Activated naive CD8-positive, alpha-beta T cell (primary cell): ENCODE data around the gene KRT20.
A peak's percentile ranks its signal among the peaks of the same experiment; 100 is the strongest.

Source experiments
- H3K27ac Mint-ChIP-seq: one replicate; pipeline ENCODE4 v1.8.0; 2021; ENCODE audit warnings: mixed read lengths
- H3K27me3 Mint-ChIP-seq: one replicate; pipeline ENCODE4 v1.8.0; 2021; ENCODE audit warnings: mixed read lengths
- H3K36me3 Mint-ChIP-seq: one replicate; pipeline ENCODE4 v1.8.0; 2021; ENCODE audit warnings: mixed read lengths
- H3K4me1 Mint-ChIP-seq: one replicate; pipeline ENCODE4 v1.8.0; 2021; ENCODE audit warnings: low read depth, mixed read lengths
- H3K4me3 Mint-ChIP-seq: one replicate; pipeline ENCODE4 v1.8.0; 2021; ENCODE audit warnings: mild to moderate bottlenecking, mixed read lengths
- H3K9me3 Mint-ChIP-seq: one replicate; pipeline ENCODE4 v1.8.0; 2021; ENCODE audit warnings: low read depth, mixed read lengths

Gene KRT20

GRCh38 chr17:40848583-40849235, 36.3 kb downstream of the KRT20 start:
- H3K36me3 Mint-ChIP-seq: no peaks in the 10 kb centered on the region
- no peaks in the 10 kb centered on the region for H3K9me3 Mint-ChIP-seq
- H3K27ac Mint-ChIP-seq: no peak overlapping the region
- peaks cover 26% of the 10 kb centered on the region for H3K27me3 Mint-ChIP-seq
- no peak overlapping the region for H3K4me3 Mint-ChIP-seq
- H3K4me1 Mint-ChIP-seq: no peaks in the 10 kb centered on the region

DNA sequence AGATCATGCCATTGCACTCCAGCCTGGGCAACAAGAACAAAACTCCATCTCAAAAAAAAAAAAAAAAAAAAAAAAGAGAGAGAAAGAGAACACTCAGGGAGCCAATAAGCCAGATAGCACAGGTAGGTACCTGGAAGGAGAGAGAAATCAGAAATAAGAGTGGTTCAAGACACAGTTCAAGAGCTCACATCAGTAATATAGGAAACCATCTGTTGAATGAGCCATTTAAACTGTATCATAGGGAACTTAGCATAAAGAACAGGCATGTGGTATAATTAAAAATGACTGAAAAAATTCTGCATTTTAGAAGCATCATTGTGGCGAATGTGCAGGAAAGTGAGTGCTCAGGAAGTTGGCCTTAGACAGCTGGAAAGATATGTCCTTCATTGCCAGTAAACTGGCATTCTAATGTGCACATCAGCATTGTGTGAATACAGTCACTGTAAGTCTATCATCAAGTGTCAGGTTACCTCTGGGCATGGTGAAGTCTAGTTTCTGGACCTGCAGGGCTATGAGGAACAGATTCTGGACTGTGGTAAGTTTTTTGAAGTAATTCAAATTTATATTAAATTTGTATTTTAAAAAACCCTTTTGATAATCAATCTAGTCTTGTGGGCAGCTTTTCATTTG, 38.4 kb downstream of the KRT20 start:
- Mint-ChIP-seq H3K4me3 (no peak overlapping the region), H3K27ac (no peak overlapping the region), H3K9me3 (no peaks in the 10 kb centered on the region), H3K27me3 (peaks cover 22% of the 10 kb centered on the region), H3K4me1 (no peaks in the 10 kb centered on the region), H3K36me3 (no peaks in the 10 kb centered on the region)

DNA sequence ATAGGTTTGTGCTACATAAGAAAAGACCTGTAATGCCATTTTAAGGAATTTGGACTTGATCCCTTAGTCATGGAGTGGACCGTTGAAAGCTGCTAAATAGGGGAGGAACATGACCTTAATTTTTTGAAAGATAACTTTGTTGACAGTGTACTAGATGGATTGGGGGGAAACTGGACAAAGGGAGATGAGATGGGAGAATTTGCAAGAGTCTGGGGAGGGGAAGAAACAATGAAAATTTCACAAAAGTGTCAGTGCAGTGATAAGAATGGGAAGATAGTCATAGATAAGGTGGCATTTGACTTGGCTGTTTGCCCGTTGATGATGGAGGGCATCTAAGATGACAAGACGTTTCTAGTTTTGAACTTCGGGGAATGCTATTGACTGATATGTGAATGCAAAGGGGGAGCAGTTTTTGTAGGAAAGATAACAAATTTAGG, 40.4 kb downstream of the KRT20 start:
- Mint-ChIP-seq H3K27me3 (peaks cover 25% of the 10 kb centered on the region), H3K9me3 (no peaks in the 10 kb centered on the region), H3K4me3 (no peak overlapping the region), H3K36me3 (no peaks in the 10 kb centered on the region), H3K4me1 (no peaks in the 10 kb centered on the region), H3K27ac (no peak overlapping the region)

GRCh38 chr17:40843242-40843641, 41.8 kb downstream of the KRT20 start:
- Mint-ChIP-seq H3K4me1 (no peaks in the 10 kb centered on the region), H3K9me3 (no peaks in the 10 kb centered on the region), H3K4me3 (no peak overlapping the region), H3K27me3 (peaks cover 25% of the 10 kb centered on the region), H3K36me3 (no peaks in the 10 kb centered on the region), H3K27ac (no peak overlapping the region)

GRCh38 chr17:40841246-40841645, 43.8 kb downstream of the KRT20 start:
- peaks cover 24% of the 10 kb centered on the region for H3K27me3 Mint-ChIP-seq
- H3K27ac Mint-ChIP-seq: no peak overlapping the region

DNA sequence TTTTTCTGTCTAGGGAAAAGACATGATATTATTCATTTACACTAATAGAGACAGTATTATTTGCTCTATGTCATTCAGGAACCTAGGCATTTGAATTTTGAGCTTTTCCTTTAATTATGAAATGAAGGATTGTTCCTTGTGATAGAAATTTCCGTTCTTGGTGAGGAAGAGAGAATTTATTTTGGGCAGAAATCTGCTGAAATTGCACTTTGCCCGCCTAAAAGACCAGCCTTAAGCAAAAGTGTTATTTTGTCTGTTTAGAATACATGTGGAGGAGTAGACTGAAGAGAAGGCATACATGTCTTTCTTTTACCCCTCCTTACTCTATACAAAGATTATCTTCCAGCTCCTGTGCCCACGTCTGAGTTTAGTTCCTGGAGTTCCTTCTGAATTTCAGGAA, 45.8 kb downstream of the KRT20 start:
- no peaks in the 10 kb centered on the region for H3K36me3 Mint-ChIP-seq
- H3K9me3 Mint-ChIP-seq: no peaks in the 10 kb centered on the region
- no peak overlapping the region for H3K4me3 Mint-ChIP-seq
- peaks cover 9% of the 10 kb centered on the region for H3K27me3 Mint-ChIP-seq
- H3K4me1 Mint-ChIP-seq: no peaks in the 10 kb centered on the region
- no peak overlapping the region for H3K27ac Mint-ChIP-seq

More at GRCh38 chr17:40841246-40841645, 43.8 kb downstream of the KRT20 start:
- no peaks in the 10 kb centered on the region for H3K36me3 Mint-ChIP-seq
- no peak overlapping the region for H3K4me3 Mint-ChIP-seq
- H3K9me3 Mint-ChIP-seq: no peaks in the 10 kb centered on the region
- no peaks in the 10 kb centered on the region for H3K4me1 Mint-ChIP-seq

GRCh38 chr17:40836020-40836419, 49.0 kb downstream of the KRT20 start:
- peaks cover 2% of the 10 kb centered on the region for H3K27me3 Mint-ChIP-seq
- no peaks in the 10 kb centered on the region for H3K9me3 Mint-ChIP-seq
- H3K36me3 Mint-ChIP-seq: no peaks in the 10 kb centered on the region
- H3K27ac Mint-ChIP-seq: no peak overlapping the region
- H3K4me1 Mint-ChIP-seq: peaks cover 3% of the 10 kb centered on the region
- no peak overlapping the region for H3K4me3 Mint-ChIP-seq

DNA sequence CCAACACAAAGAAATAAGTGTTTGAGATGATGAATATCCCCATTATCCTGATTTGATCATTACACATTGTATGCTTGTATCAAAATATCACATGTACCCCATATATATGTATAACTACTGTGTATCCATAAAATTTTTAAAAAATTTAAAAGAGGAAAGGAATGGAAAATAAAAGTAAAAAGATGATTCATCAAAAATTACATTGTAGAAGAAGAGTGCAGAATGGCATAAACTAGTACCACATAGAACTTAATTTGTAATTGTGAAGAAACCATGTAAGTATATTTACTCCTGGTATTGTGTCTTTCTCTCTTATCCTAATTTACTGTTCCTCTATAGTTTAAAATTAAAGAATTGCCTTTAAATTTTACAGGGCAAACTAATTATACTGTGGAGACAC, 51.2 kb downstream of the KRT20 start:
- Mint-ChIP-seq H3K4me3 (no peak overlapping the region), H3K27me3 (no peaks in the 10 kb centered on the region), H3K36me3 (peaks cover 4% of the 10 kb centered on the region), H3K9me3 (no peaks in the 10 kb centered on the region), H3K4me1 (peaks cover 3% of the 10 kb centered on the region), H3K27ac (no peak overlapping the region)

DNA sequence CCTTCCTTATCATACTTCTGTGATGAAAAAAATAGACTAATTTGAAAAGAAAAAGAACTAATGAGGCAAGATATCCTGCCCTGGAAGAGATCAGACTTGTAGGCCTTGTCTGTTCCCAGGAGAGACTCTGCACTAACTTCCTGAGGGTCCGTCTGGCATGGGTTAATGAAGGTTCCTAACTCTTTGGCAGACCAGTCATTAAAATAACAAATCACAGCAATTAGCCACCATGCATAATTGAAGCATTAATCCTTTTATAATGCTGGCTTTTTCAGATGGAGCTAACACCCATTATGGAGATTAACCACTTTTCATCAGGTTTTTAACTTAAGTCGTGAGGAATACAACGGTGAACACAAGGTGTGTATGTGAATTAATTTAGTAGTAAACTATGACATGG, 52.2 kb downstream of the KRT20 start:
- no peak overlapping the region for H3K4me3 Mint-ChIP-seq
- peaks cover 7% of the 10 kb centered on the region for H3K36me3 Mint-ChIP-seq
- H3K27ac Mint-ChIP-seq: no peak overlapping the region
- H3K9me3 Mint-ChIP-seq: no peaks in the 10 kb centered on the region
- H3K27me3 Mint-ChIP-seq: no peaks in the 10 kb centered on the region
- peaks cover 10% of the 10 kb centered on the region for H3K4me1 Mint-ChIP-seq

GRCh38 chr17:40830085-40830776, 54.8 kb downstream of the KRT20 start:
- peaks cover 2% of the 10 kb centered on the region for H3K27me3 Mint-ChIP-seq

DNA sequence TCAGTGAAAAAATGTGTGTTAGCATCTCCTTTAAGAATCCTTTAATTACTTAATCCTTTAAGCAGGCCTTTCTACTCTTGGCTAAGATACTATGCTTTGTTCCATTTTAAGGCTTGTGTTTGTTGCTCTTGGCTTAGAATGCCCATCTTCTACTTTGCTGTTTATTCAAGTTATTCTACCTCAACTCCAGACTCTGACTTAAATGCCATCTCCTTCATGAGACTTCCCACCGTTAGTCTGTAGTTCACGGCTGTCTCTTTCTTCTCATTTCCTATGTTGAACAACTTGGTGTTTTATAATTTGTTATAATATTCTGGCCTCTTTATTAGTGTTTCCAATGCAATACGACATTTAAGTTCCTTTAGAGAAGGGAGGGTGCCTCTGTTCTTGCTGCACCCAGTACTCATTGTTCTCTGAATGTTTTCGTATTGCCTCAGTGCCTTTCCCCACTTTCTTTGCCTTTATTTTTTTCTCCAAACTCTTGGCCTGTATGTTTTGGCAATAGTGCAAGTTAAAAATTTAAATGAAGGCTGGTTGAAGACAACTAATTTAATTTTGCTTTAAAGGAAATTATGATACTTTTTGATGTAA, 56.5 kb downstream of the KRT20 start:
- H3K4me3 Mint-ChIP-seq: no peak overlapping the region
- peaks cover 22% of the 10 kb centered on the region for H3K4me1 Mint-ChIP-seq
- H3K27ac Mint-ChIP-seq: no peak overlapping the region
- peaks cover 2% of the 10 kb centered on the region for H3K27me3 Mint-ChIP-seq
- no peaks in the 10 kb centered on the region for H3K9me3 Mint-ChIP-seq
- H3K36me3 Mint-ChIP-seq: peaks cover 19% of the 10 kb centered on the region

More at GRCh38 chr17:40830085-40830776, 54.8 kb downstream of the KRT20 start:
- Mint-ChIP-seq H3K9me3 (no peaks in the 10 kb centered on the region), H3K36me3 (peaks cover 17% of the 10 kb centered on the region), H3K27ac (no peak overlapping the region), H3K4me1 (peaks cover 20% of the 10 kb centered on the region), H3K4me3 (no peak overlapping the region)

GRCh38 chr17:40827746-40828453, 57.1 kb downstream of the KRT20 start:
- peaks cover 3% of the 10 kb centered on the region for H3K27me3 Mint-ChIP-seq
- no peaks in the 10 kb centered on the region for H3K9me3 Mint-ChIP-seq
- peaks cover 20% of the 10 kb centered on the region for H3K36me3 Mint-ChIP-seq
- H3K4me3 Mint-ChIP-seq: no peak overlapping the region
- H3K4me1 Mint-ChIP-seq: peaks cover 20% of the 10 kb centered on the region
- peak overlapping the region; percentile 61 for H3K27ac Mint-ChIP-seq
